ENCODE results near the gene ZNF420. TPM values are rescaled to one million over a fixed set of nuclear protein-coding genes. Genes with fewer than 3 reads are reported as not detected.
"Not testable (repeated sequence)": the region's sequence is repeated elsewhere in the genome, so short reads cannot be mapped to it uniquely, and the experiment has no call there.

ZNF420 gene
- polyA plus RNA-seq, 1 experiment = 2.7 TPM

- Histone ChIP-seq H3K36me3 (ENCODE audit: control insufficient read depth, insufficient read depth, low read length) (no peaks in the 10 kb centered on the region), H3K27me3 (ENCODE audit: control insufficient read depth, insufficient read depth, low read length) (no peaks in the 10 kb centered on the region), H3K4me3 (ENCODE audit: low read depth, low read length) (no peak overlapping the region)
- CTCF ChIA-PET = no interaction called here
- no peak for DNase-seq (ENCODE audit: low read depth)
- TF ChIP-seq, protein P1, sequence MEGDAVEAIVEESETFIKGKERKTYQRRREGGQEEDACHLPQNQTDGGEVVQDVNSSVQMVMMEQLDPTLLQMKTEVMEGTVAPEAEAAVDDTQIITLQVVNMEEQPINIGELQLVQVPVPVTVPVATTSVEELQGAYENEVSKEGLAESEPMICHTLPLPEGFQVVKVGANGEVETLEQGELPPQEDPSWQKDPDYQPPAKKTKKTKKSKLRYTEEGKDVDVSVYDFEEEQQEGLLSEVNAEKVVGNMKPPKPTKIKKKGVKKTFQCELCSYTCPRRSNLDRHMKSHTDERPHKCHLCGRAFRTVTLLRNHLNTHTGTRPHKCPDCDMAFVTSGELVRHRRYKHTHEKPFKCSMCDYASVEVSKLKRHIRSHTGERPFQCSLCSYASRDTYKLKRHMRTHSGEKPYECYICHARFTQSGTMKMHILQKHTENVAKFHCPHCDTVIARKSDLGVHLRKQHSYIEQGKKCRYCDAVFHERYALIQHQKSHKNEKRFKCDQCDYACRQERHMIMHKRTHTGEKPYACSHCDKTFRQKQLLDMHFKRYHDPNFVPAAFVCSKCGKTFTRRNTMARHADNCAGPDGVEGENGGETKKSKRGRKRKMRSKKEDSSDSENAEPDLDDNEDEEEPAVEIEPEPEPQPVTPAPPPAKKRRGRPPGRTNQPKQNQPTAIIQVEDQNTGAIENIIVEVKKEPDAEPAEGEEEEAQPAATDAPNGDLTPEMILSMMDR (IDR thresholded peaks at IDR 0.05; ENCODE audit: insufficient read depth, low read depth, low read length) = no peak
- POLR2A ChIA-PET = no interaction called here
These were observed 4.1 kb upstream of the ZNF420 start for GRCh38 chr19:37074111-37074510.

GRCh38 chr19:37074819-37075362 is 3.3 kb upstream of the ZNF420 start:
- DNase-seq (ENCODE audit: low read depth) = no peak
- no peak overlapping the region for H3K4me3 ChIP-seq (ENCODE audit: low read depth, low read length)
- ChIA-PET CTCF (no interaction called here), POLR2A (no interaction called here)
- no peaks in the 10 kb centered on the region for H3K36me3 ChIP-seq (ENCODE audit: control insufficient read depth, insufficient read depth, low read length)
- TF ChIP-seq, protein P1 (IDR thresholded peaks at IDR 0.05; ENCODE audit: insufficient read depth, low read depth, low read length) = no peak
- no peaks in the 10 kb centered on the region for H3K27me3 ChIP-seq (ENCODE audit: control insufficient read depth, insufficient read depth, low read length)

- H3K36me3 ChIP-seq (ENCODE audit: control insufficient read depth, insufficient read depth, low read length); H3K4me3 ChIP-seq (ENCODE audit: low read depth, low read length); H3K27me3 ChIP-seq (ENCODE audit: control insufficient read depth, insufficient read depth, low read length); DNase-seq (ENCODE audit: low read depth); POLR2A ChIA-PET: not testable (repeated sequence)
- CTCF ChIA-PET = interaction anchor here (1.4 kb wide), 1 partner anchor 8 kb away, joined by 3 read pairs; no protein-coding TSS in a partner anchor
These were observed 1.7 kb upstream of the ZNF420 start for GRCh38 chr19:37076524-37076923.

DNA sequence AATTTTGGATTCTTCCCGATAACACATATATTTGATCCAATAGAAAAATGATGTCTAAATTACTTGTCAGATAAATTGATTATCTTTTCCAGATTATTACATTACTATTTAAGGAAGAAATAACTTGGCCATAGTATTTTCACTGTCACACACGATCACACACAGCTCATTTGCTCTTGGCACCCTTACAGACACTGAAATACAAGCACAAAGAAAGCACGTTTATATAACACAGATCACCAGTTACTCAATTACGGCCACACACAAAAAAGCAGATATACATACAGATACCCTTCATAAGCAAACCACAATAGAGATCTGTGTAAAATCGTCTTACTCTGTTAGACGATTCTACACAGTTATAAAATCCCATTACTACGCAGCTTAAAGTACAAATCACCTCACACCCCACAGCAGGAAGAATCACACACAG is 716 bp upstream of the ZNF420 start:
- no peaks in the 10 kb centered on the region for H3K36me3 ChIP-seq (ENCODE audit: control insufficient read depth, insufficient read depth, low read length)
- POLR2A ChIA-PET = no interaction called here
- no peak for DNase-seq (ENCODE audit: low read depth)
- no peaks in the 10 kb centered on the region for H3K27me3 ChIP-seq (ENCODE audit: control insufficient read depth, insufficient read depth, low read length)
- CTCF ChIA-PET = interaction anchor here (0.8 to 1.4 kb wide), 2 partner anchors 9 to 104 kb away, joined by 3 to 5 read pairs; no protein-coding TSS in a partner anchor
- TF ChIP-seq, protein P1 (IDR thresholded peaks at IDR 0.05; ENCODE audit: insufficient read depth, low read depth, low read length) = no peak
- peak overlapping the region; percentile 58 for H3K4me3 ChIP-seq (ENCODE audit: low read depth, low read length)

DNA sequence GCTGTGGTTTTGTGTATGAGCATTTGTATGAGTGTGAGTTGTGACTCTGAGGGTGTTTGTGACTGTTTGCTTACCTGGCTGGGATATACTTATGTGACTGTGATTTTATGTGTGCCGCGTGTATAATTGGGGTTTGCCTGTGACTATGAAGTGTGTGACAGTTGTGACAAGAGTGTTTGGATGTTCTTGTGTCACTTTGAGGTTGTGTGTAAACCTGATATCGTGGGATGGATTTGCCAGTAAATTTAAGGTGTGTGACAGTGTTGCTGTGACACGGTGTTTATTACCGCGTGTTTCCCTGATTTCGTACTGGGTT is 442 bp downstream of the ZNF420 start:
- Histone ChIP-seq H3K36me3 (ENCODE audit: control insufficient read depth, insufficient read depth, low read length) (no peaks in the 10 kb centered on the region), H3K4me3 (ENCODE audit: low read depth, low read length) (peak overlapping the region; percentile 58), H3K27me3 (ENCODE audit: control insufficient read depth, insufficient read depth, low read length) (no peaks in the 10 kb centered on the region)
- POLR2A ChIA-PET = no interaction called here
- DNase-seq (ENCODE audit: low read depth) = no peak
- TF ChIP-seq, protein P1 (IDR thresholded peaks at IDR 0.05; ENCODE audit: insufficient read depth, low read depth, low read length) = no peak
- CTCF ChIA-PET = no interaction called here

DNA sequence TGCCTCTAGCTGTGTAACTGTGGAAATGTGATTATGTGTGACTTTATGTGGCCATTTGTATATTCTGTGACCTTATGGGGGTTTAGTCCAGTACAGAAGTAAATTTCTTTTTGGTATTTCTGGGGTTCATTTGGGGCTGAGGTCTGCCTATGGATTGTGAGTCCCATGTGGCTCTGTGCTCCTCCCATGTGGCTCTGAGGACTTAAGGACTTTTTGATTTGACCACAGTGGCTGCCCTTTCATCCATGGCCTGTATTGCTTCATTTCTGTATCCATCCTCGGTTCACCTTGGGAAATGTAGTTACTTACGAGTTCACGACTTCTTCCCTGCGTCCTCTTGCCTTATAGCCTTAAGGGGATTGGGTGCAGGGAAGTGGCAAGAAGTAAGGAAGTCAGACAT is 1.0 kb downstream of the ZNF420 start:
- no peak for DNase-seq (ENCODE audit: low read depth)
- Histone ChIP-seq H3K36me3 (ENCODE audit: control insufficient read depth, insufficient read depth, low read length) (no peaks in the 10 kb centered on the region), H3K4me3 (ENCODE audit: low read depth, low read length) (peak overlapping the region; percentile 58), H3K27me3 (ENCODE audit: control insufficient read depth, insufficient read depth, low read length) (no peaks in the 10 kb centered on the region)
- TF ChIP-seq, protein P1 (IDR thresholded peaks at IDR 0.05; ENCODE audit: insufficient read depth, low read depth, low read length) = no peak
- CTCF ChIA-PET = no interaction called here
- POLR2A ChIA-PET = no interaction called here
